OCI-LY1 (cell line): ENCODE measurements around the gene KCNH8.

Experiments
- H2AFZ ChIP-seq: fragments of 200-600 bp; sonication (generic), shearing (Covaris generic); 2 replicates; pipeline ENCODE4 v1.6.0; 2014; ENCODE audit warnings: antibody characterized with exemption, mild to moderate bottlenecking, low read length
- H3F3A ChIP-seq: fragments of 200-600 bp; sonication (generic), shearing (Covaris generic); 2 replicates; pipeline ENCODE4 v1.6.0; 2014; ENCODE audit warnings: mild to moderate bottlenecking, antibody characterized with exemption, low read length, moderate library complexity; ENCODE audit not compliant: insufficient read depth
- H3K27ac ChIP-seq: fragments of 200-600 bp; sonication (generic); 2 replicates; pipeline ENCODE4 v1.5.1; 2014; ENCODE audit warnings: low read length, mixed run types, mild to moderate bottlenecking, low read depth; ENCODE audit not compliant: poor library complexity, severe bottlenecking
- H3K27me3 ChIP-seq: fragments of 200-600 bp; sonication (generic); 2 replicates; pipeline ENCODE4 v1.6.0; 2014; ENCODE audit warnings: antibody characterized with exemption, mild to moderate bottlenecking, low read length, moderate library complexity; ENCODE audit not compliant: insufficient read depth
- H3K36me3 ChIP-seq: fragments of 200-600 bp; sonication (generic); 2 replicates; pipeline ENCODE4 v1.6.1; 2014; ENCODE audit warnings: mild to moderate bottlenecking, antibody characterized with exemption, low read length, moderate library complexity, mixed read lengths; ENCODE audit not compliant: insufficient read depth
- H3K4me1 ChIP-seq: fragments of 200-600 bp; sonication (generic); 2 replicates; pipeline ENCODE4 v1.5.1; 2014; ENCODE audit warnings: mild to moderate bottlenecking, low read length, moderate library complexity; ENCODE audit not compliant: insufficient read depth, severe bottlenecking
- H3K4me2 ChIP-seq: fragments of 200-600 bp; sonication (generic), shearing (Covaris generic); 2 replicates; pipeline ENCODE4 v1.6.1; 2014; ENCODE audit warnings: low read length
- H3K4me3 ChIP-seq: fragments of 200-600 bp; sonication (generic); 2 replicates; pipeline ENCODE4 v1.5.1; 2014; ENCODE audit warnings: low read length, low read depth, mild to moderate bottlenecking, mixed read lengths; ENCODE audit not compliant: poor library complexity, severe bottlenecking
- H3K79me2 ChIP-seq: fragments of 200-600 bp; shearing (Covaris generic); 2 replicates; pipeline ENCODE4 v1.6.1; 2016; ENCODE audit warnings: mixed run types, low read length, mixed read lengths; ENCODE audit not compliant: insufficient read depth
- H3K9ac ChIP-seq: fragments of 200-600 bp; sonication (generic), shearing (Covaris generic); 2 replicates; pipeline ENCODE4 v1.6.1; 2014; ENCODE audit warnings: mild to moderate bottlenecking, low read length, mixed read lengths
- H3K9me2 ChIP-seq: fragments of 200-600 bp; sonication (generic), shearing (Covaris generic); 2 replicates; pipeline ENCODE4 v1.6.1; 2014; ENCODE audit warnings: low read depth, mild to moderate bottlenecking, low read length, mixed read lengths
- H3K9me3 ChIP-seq: fragments of 200-600 bp; shearing (Covaris generic); 2 replicates; pipeline ENCODE4 v1.6.1; 2014; ENCODE audit warnings: low read length, mixed read lengths
- H4K20me1 ChIP-seq: fragments of 200-600 bp; sonication (generic), shearing (Covaris generic); 2 replicates; pipeline ENCODE4 v1.6.0; 2016; ENCODE audit warnings: mild to moderate bottlenecking, low read length; ENCODE audit not compliant: insufficient read depth
- EZH2 ChIP-seq: fragments of 200-600 bp; sonication (generic), shearing (Covaris generic); IDR thresholded peaks from 2 replicates; pipeline ENCODE4 v1.8.0; 2017; ENCODE audit warnings: borderline replicate concordance, mixed run types, mild to moderate bottlenecking, antibody characterized with exemption, low read length, moderate library complexity, mixed read lengths
- TF ChIP-seq, protein P1 (sequence below): fragments of 200-600 bp; sonication (generic), shearing (Covaris generic); IDR thresholded peaks from 2 replicates; pipeline ENCODE4 v1.5.1; 2017; ENCODE audit warnings: mild to moderate bottlenecking, antibody characterized with exemption, low read length, moderate library complexity, mixed read lengths

KCNH8 gene

GRCh38 chr3:19427422-19428149 lies 279.3 kb downstream of the KCNH8 start:
- Histone ChIP-seq H3K4me3 (no peak overlapping the region), H3K4me1 (no peaks in the 10 kb centered on the region), H3K79me2 (no peaks in the 10 kb centered on the region), H3K9me2 (no peaks in the 10 kb centered on the region), H4K20me1 (no peaks in the 10 kb centered on the region), H3K9me3 (no peaks in the 10 kb centered on the region), H3K4me2 (no peak overlapping the region), H2AFZ (no peak overlapping the region), H3K9ac (no peak overlapping the region), H3F3A (no peaks in the 10 kb centered on the region), H3K27me3 (no peaks in the 10 kb centered on the region), H3K27ac (no peak overlapping the region), H3K36me3 (no peaks in the 10 kb centered on the region)
- TF ChIP-seq, protein P1, sequence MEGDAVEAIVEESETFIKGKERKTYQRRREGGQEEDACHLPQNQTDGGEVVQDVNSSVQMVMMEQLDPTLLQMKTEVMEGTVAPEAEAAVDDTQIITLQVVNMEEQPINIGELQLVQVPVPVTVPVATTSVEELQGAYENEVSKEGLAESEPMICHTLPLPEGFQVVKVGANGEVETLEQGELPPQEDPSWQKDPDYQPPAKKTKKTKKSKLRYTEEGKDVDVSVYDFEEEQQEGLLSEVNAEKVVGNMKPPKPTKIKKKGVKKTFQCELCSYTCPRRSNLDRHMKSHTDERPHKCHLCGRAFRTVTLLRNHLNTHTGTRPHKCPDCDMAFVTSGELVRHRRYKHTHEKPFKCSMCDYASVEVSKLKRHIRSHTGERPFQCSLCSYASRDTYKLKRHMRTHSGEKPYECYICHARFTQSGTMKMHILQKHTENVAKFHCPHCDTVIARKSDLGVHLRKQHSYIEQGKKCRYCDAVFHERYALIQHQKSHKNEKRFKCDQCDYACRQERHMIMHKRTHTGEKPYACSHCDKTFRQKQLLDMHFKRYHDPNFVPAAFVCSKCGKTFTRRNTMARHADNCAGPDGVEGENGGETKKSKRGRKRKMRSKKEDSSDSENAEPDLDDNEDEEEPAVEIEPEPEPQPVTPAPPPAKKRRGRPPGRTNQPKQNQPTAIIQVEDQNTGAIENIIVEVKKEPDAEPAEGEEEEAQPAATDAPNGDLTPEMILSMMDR: no peak
- no peak for TF ChIP-seq EZH2

GRCh38 chr3:19428729-19429128 lies 280.4 kb downstream of the KCNH8 start:
- H3K36me3 ChIP-seq: no peaks in the 10 kb centered on the region
- no peaks in the 10 kb centered on the region for H3K79me2 ChIP-seq
- H3K27ac ChIP-seq: no peak overlapping the region
- no peak overlapping the region for H3K4me3 ChIP-seq
- no peak overlapping the region for H3K9ac ChIP-seq
- H3K9me2 ChIP-seq: no peaks in the 10 kb centered on the region
- no peaks in the 10 kb centered on the region for H4K20me1 ChIP-seq
- H3K27me3 ChIP-seq: no peaks in the 10 kb centered on the region
- H3K4me2 ChIP-seq: no peak overlapping the region
- no peaks in the 10 kb centered on the region for H3K9me3 ChIP-seq
- no peak overlapping the region for H2AFZ ChIP-seq
- no peaks in the 10 kb centered on the region for H3K4me1 ChIP-seq
- TF ChIP-seq, protein P1: no peak
- no peak for TF ChIP-seq EZH2
- H3F3A ChIP-seq: no peaks in the 10 kb centered on the region

GRCh38 chr3:19432669-19433068 lies 284.4 kb downstream of the KCNH8 start:
- Histone ChIP-seq H3K4me3 (no peak overlapping the region), H3K27ac (no peak overlapping the region), H3F3A (no peaks in the 10 kb centered on the region), H3K9me3 (no peaks in the 10 kb centered on the region), H3K9me2 (no peaks in the 10 kb centered on the region), H3K9ac (no peak overlapping the region), H3K4me2 (no peak overlapping the region), H3K4me1 (no peaks in the 10 kb centered on the region), H3K36me3 (no peaks in the 10 kb centered on the region), H2AFZ (no peak overlapping the region), H3K27me3 (no peaks in the 10 kb centered on the region), H3K79me2 (no peaks in the 10 kb centered on the region), H4K20me1 (no peaks in the 10 kb centered on the region)
- TF ChIP-seq, protein P1: no peak
- no peak for TF ChIP-seq EZH2
